Kidney capillary endothelial cell (primary cell): ENCODE measurements around the gene COL4A2.

Experiments
- DNase-seq: peaks from one replicate; pipeline ENCODE4 v3.0.0-alpha.2; 2018; ENCODE audit warnings: low spot score

The COL4A2 gene

DNA sequence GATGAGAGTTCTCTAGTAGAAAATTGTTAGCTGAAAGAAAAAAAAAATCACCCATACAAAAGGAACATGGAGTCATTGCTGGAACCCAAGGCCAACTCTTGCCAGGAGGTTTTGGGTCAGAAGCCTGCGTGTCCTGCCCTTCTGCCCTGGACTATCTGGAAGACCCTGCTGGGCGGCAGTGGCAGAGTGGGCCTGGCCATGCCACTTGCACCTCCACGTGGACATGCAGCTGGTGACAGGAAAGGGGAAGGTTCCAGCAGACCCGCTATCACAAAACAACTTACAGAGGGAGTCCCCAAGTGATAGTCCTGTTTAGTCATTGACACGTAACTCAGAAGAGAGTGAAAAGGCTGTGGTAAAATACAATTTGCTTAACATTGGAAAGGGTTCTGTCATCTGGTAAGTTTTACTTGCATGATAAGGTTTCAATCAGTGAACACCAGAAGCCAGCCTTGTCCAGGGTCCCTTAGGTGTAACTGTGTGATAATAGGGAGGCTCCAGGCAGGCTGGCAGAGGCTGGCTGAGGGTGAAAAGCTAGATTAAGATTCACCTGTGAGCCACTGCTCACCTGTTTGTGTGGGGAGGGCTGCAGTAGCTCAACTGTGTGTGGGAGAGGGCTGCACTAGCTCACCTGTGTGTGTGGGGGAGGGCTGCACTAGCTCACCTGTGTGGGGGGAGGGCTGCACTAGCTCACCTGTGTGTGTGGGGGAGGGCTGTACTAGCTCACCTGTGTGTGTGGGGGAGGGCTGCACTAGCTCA lies 47.8 kb downstream of the COL4A2 start:
- DNase-seq: no peak

DNA sequence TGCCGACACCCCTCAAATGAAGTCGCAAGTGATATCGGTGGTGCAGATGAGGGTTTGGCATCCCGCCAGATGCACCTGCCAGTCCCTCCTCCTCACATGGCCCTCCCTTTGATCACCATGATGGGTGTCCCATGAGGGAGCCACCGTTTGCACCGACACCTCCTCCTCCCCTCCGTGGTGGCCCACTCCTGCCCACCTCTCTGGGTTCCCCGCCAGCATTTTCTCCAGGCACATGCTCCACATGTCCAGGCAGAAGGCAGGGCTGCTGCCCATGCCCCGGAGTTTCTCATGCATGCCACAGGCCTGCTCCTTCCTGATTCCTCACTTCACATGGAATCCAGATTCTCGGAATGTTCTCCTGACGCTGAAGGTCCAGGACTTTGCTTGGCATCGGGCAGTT lies 49.3 kb downstream of the COL4A2 start:
- no peak for DNase-seq

DNA sequence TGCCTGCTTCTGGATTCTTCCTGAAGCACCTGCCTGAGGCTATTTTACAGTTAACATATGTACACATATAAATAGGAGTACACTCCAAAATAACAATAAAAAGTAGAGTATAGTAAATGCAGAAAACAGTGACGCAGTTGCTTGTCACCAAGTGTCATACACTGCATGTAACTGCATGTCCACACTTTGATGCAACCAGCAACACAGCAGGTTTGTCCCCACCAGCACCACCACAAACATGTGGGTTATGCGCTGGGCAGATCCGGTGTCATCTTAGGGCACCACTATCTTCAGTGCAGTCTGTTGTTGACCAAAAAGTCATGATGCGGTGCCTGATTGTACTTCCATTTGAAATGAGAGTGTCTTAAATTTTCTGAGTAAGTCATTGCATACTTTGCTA lies 51.3 kb downstream of the COL4A2 start:
- no peak for DNase-seq

DNA sequence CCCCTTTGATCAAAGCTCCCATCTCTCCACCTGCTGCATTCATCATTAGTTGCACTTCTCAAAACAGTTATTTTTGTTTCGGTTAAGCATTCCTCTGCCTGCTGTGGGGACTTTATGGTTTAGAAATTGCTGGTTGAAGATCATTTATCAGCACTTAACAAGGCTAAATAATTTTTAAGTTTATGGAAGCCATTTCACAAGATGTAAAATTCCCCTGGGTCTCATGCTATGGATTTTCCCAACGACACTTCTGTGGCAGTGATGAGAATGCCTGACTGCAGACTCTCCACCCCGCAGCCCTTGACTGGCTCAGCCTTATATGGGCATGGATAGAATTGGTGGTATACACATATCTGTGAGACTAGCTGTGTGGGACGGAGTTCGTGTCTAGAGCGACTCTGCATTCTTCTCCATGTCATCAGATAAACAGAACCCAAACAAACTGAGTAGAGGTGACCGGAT lies 52.8 kb downstream of the COL4A2 start:
- no peak for DNase-seq

DNA sequence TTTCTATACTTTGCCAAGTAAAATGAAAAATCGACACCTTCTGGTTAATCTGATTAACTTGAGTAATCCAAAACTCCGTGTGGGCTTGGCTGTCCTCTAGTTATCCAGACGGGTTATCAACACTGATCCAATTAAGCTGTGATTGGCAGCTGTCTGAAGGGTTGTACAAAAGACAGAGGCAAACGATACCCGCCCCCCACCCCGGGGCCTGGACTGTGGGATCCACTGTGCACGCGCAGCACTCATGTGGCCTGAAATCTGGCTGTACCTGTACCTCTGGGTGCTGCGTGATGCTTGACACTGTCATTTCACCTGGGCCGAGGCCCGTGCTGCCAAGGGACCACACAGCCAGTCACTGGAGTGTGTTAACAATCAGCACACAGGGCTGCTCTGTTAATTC lies 53.5 kb downstream of the COL4A2 start:
- DNase-seq: no peak

DNA sequence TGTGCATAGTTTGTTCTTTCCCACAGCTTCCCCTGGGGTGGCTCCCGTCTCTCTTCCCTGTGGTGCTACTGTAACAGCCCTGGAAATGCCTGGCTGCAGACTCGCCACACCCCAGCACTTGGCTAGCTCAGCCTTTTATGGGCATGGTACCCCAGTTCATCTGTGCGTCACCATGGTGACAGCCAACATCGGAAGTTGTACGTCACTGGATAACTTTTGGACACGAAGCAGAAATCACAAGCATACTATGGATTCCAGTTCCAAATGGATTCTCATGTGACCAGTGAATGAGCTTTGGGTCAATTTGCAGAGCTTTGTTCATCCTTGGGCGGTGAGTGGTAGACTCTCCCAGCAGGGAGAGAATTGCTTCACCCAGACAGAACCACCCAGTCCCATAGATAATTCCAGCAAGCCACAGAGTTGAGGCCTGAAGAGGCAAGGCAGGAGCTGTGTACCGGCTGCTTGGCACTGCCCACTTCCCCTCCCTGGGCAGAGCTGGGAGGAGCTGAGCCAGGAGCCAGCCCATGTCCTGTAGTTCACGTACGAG lies 54.4 kb downstream of the COL4A2 start:
- no peak for DNase-seq

DNA sequence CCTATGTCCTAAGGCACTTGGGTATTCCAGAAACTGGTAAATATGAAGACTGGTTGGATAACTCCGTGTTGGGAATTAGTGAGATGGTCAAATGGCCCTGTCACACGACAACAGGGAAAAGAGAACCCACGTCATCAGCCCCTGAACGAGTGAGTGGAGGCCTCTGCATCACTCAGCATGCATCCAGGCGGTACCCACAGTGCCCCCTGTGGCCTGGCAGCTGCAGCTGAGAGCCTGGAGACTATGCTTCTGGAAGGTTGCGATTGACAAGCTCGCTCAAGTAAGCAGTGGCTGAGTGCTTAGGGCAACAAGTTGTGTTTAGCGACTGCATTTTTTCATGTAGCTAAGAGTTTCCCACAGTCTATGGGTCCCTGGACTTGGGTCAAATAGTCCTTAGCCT lies 55.9 kb downstream of the COL4A2 start:
- DNase-seq: no peak

DNA sequence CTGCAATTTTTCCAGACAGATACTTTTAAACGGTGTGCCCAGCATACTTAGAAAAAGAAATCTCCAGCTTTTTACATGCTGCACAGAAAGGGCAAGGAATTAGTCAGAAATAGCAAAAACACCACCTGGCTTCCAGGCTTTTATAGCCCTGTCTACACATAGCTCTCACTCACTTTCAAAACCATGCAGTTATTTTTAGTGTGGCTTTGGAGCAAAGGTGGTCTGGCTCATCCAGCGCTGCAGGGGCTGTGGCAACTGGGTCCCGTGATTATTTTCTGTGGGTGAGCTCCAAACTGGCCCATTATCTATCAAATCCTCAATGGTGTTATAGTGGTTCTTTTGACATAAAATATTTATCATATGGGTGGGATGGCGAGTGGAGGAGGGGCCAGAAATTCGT lies 57.0 kb downstream of the COL4A2 start:
- no peak for DNase-seq

DNA sequence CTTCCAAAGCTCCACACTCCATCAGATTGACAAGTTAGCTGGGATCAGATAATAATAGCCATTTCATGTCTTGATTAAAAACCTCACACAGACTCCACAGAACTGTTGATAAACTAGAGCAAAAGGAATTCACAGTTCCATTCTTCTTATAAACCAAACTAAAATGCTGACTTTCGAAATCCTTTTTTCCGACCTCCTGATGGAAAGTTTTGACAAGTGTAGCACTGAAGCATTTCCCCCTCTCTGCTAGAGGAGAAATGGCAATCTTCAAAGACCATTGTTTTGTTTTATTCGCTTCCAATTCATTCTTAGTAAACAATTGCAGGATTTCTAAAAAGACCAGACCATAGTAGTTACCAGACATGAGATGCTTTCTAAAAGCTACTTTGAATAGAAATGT lies 58.8 kb downstream of the COL4A2 start:
- DNase-seq: no peak

DNA sequence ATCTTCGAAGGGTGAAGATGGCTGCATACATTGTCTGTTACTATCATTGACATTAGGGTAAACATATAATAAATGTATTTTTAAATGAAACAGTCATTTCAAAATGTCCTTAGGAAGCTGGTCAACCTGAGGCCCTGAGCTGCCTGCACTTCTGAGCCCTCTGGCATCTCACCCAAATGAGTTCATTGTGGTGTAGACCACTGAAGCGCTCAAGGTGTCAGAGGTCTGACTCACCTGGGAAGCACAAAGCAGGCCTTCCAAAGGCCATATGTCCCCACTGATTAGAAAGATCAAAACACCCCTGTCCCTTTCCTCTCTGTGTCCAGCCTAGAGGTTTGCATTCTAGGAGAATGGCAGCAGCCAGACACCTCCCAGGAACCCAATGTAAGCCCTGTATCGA lies 59.6 kb downstream of the COL4A2 start:
- no peak for DNase-seq

DNA sequence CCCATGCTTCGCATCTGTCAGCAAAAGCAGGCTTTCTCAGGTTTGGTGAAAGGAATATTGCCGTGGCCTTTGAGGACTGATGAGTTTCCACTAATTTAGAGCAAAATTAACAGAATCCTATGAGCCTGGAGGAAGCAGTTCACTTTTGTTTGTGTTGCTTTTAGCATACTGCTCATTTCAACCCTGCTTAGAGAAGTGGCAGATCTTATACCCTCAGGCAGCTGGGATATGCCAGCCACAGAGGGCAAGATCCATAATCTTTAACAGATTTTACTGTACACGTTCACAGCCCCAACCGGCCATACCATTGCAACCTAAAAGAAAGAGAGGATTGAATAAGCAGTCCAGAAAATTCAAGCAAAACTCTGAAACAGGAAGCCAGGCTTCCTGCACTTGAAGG lies 60.5 kb downstream of the COL4A2 start:
- no peak for DNase-seq

DNA sequence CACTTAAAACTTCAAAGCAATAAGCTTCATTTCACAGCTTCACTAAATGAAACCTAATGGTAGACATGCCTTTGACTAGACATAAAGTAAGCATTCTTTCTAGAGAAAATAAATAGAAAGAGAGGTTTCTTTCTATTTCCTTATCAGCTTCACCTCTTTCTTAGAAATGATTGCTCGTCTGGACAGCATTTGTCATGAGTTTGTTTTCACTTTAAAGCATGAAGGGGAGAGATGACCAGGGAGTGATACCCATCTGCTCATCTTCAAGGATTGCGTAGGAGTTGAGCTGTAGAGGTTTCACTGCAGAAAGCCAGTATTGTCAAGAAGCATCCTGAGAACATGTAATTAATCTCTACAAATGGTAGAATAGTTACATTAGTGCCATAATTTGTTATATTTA lies 61.3 kb downstream of the COL4A2 start:
- DNase-seq: no peak

DNA sequence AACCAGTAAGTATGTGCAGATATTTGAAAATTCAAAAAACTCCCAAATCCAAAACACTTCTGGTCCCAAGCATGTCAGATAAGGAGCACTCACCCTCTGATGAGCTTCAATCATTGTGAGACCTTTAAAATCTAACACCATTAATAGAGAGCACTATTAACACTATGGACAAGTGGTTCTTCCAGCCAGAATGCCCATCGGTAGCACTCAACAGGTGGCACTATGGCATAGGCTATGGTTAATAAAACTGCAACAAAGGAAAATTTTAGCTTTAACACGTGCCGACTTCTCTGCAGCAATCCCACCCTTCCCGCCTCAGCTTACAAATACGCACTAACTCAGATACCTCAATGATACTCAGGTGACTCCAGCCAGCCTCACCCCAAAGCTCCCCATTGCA lies 62.3 kb downstream of the COL4A2 start:
- DNase-seq: no peak

DNA sequence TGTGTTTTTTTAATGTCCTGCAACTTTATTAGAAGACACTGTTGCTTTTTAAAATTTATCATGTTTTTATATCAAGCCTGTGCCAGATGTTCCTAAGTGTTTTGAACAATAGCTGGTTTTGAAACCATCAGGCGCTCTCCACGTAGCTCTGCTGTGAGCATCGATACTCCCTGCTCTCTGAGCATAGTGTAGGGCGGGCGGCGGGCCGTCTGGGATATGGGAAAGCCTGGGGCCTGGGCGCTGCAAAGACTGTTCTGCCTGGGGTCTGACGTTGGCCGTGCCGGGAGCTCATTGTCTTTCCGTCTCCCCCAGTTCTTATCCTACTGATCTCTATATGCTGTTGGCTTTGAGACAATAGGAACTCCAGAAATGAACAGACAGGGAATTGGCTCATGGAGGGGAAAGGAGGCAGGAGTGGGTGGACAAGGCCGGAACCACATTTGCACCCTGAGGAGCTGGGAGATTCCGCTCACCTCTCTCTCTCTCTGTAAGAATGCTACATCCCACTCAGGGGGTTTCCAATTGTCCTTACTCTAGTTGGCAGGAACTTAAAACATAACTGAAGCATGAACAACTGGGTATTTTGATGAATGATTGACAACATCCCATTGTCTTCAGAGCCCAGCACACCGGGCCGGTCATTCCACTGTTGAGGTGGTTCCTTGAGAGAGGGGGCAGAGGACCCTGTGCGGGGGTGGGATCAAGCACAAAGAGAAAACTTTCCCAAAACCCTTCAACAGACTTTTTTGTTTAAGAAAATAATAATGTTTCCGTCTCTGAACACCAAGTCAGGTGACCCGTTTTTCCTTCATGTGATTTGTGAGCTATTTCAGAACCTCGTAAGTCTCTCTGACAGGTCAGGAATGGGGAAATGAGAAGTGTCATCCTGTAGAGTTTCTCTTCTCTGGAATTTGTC lies 64.7 kb downstream of the COL4A2 start:
- DNase-seq: peak; percentile 87

DNA sequence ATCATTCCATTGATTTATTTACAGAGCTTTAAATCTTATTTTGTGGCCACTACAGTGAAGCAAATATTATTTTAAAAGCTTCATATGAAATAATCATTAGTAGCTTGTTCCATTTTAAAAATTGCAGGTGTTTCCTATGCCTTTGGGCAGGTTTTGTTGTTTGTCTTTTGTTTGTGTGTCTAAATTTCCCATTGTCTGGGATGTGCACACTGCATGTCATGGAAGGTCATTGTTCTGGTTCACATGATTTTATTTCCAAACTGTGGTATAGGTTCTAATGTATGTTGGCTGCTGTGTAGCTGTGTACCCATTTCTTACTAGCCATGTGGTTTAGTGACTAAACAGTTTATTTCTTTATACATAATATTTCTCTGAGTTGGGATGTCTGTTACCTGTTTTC lies 65.6 kb downstream of the COL4A2 start:
- no peak for DNase-seq

DNA sequence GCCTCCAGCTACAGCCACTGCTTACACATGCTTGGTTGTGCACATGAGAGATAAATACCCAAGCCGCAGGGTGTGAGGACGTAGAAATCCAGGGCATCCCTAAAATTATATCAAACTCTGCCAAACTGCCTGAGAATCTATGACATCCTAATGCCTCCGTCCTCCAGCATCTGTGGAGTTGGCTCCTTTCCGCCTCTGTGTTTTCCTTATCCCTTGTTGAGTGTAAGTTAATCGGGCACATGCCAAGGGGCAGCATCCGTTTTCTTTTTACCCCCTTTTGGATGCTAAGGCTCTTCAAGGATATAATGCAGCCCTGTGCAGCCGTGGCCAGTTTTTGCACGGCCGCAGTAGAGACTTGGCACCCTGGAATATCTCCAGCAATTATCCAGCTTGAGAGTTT lies 66.5 kb downstream of the COL4A2 start:
- no peak for DNase-seq

DNA sequence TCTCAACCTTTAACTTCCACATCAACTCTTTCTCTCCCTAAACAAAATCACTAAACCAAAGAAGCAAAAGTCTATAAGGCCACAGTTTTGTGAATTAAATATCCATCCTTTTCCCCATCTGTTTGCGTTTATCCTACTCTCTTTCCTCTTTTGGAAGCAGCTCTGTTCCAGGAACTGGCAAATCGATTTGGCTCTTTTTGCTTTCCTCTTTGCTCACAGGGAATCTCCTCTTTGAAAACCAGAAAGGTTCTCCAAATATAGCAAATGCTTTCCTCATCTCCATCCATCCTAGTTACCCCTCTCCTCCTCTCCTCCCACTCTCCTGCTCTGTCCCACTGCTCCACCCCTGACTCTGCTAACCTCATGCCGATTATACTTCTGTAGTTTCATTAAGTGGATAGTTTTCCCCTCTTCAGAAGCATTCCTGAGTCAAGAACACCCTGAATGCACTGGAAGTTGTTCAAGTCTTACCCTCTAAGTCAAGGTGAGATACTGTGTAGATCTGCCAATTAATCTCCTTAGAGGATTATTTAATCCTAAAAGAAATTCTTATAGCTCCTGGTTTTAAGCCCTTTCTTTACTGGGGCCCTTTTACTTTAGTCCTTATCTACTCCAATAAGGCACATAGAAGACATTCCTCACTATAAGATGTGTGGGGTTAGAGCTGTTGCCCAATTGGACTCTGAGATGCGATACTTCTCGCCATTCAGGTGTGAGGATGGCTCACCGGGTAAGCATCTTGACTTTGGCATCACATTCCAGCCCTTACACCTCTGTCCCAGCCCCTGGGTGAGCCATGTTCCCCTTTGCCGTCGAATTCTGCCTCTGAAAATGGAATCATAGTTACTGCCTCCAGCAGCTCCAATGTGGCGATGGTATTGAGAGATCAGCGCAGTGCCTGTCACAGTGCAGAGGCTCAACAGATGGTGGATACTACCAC lies 67.6 kb downstream of the COL4A2 start:
- no peak for DNase-seq

DNA sequence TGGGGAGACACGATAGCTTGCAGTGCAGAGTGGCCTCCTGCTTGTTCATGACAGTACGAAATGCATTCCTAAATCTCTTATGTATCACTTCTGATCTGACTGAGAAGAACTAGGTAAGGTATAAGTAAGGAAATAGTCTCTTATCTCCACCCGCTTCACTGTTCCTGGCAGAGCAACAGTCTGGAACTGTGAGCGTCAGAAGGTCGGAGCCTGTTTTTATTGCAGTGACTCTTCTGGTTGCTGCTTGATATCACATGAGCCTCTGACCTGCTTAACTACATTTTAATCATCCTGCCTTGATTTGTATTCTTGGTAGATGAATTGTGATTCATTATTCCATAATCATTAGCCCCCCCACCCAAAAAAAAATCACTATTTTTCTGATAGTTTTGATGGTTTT lies 69.0 kb downstream of the COL4A2 start:
- no peak for DNase-seq

DNA sequence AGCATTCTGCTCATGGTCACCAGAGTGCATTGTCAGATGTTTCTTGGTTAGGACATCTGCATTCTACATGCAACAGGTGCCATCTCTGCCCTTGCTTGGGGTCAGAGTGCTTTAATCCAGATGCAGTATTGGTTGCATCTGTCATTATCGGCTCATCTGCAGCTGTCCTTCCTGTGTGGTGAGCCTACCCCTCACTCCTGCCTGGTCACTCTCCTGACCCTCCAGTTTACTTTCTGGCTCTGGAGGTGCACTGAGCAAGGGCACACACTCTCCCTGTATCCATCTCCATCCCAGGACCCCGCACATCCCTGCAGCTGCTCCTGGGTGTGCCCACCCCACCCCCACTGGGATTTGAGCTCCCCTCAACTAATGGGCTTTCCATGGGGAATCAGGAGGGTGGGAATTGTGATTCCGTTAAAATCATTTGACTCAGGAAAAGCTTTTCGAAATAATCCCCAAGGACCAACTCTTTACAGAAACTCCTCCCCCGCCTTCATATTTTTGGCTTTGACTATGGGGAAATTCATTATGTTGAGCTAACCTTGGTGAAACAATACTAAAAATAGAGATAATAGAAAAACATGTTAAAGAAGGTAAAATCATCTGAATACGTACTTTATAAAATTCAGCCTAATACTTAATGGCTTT lies 70.2 kb downstream of the COL4A2 start:
- no peak for DNase-seq

DNA sequence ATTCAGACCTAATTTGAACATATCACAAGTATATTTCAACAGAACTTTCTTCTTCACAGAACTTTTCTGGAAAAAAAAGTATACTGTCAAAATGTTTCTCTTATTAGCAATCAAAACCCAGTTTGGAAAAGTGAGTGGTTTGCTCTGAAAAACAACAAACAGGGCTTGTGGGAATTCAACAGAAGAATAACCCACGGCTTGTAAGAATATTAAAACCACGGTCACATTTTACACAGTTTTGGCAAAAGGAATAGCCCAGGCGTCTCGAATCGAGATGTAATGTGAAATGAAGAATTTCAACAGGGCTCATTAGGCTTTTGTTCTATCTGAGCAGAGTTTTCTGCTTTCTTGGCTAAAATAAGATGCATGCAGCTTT lies 70.7 kb downstream of the COL4A2 start:
- DNase-seq: no peak

DNA sequence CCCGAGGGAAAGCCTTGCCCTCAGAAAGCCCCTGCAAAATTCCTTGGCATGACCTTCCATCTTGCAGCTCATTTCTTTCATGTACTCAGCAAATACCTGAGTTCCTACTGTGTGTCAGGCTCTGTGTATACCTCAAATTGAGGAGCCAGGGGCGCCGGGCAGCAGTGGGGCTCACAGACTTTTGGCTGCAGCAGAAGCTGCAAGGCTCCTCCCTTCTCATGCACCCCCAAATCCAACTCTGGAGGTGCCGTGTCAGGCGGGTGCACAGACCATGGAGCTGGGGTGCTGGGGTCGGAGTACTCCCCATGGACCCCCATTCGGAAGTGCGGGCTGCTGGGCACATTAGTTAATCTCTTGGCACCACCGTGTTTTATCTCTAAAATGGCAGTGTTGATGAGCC lies 72.3 kb downstream of the COL4A2 start:
- DNase-seq: no peak
